GM12878 (cell line): ENCODE results near the gene HSD17B1. TPM values are rescaled to one million over a fixed set of nuclear protein-coding genes. Genes with fewer than 3 reads are reported as not detected.

ENCODE experiments used
- ATF3 ChIP-seq: IDR thresholded peaks from 2 replicates; pipeline ENCODE4 v1.6.1; 2011; ENCODE audit warnings: low read depth, mild to moderate bottlenecking, low read length, moderate library complexity, borderline replicate concordance; ENCODE audit errors: extremely low read depth
- CEBPB ChIP-seq, 2 experiments: fragments of 150-350 bp in 1 of 2; IDR thresholded peaks; 2 replicates each; pipeline ENCODE4 v1.6.1; 2012 to 2014; ENCODE audit warnings: low read depth in 2 of 2, low read length in 2 of 2, borderline replicate concordance in 1 of 2, inconsistent platforms in 1 of 2
- CHD1 ChIP-seq: IDR thresholded peaks from 2 replicates; pipeline ENCODE4 v1.6.1; 2012; ENCODE audit warnings: low read depth, low read length, improper control_type of control experiment
- ESRRA ChIP-seq: IDR thresholded peaks from 2 replicates; pipeline ENCODE4 v1.6.1; 2012; ENCODE audit warnings: mild to moderate bottlenecking, low read length, improper control_type of control experiment
- EZH2 ChIP-seq: IDR thresholded peaks from 2 replicates; pipeline ENCODE4 v1.6.1; 2012; ENCODE audit warnings: low read depth, mild to moderate bottlenecking, control low read depth, inconsistent platforms, low read length, borderline replicate concordance; ENCODE audit not compliant: control insufficient read depth
- IKZF1 ChIP-seq: fragments of 450-650 bp; conservative IDR thresholded peaks from 2 replicates; pipeline ENCODE4 v1.6.1; 2017; ENCODE audit warnings: antibody characterized with exemption, mild to moderate bottlenecking
- MEF2A ChIP-seq: IDR thresholded peaks from 2 replicates; pipeline ENCODE4 v1.6.1; 2011; ENCODE audit warnings: low read depth, mild to moderate bottlenecking, low read length, moderate library complexity; ENCODE audit not compliant: insufficient read depth
- MTA2 ChIP-seq: fragments of 450-650 bp; IDR thresholded peaks from 2 replicates; pipeline ENCODE4 v1.6.1; 2016; ENCODE audit warnings: low read depth, mild to moderate bottlenecking, moderate library complexity
- NKRF ChIP-seq: fragments of 450-650 bp; conservative IDR thresholded peaks from 2 replicates; pipeline ENCODE4 v1.6.1; 2017; ENCODE audit warnings: mild to moderate bottlenecking, moderate library complexity
- NR2C2 ChIP-seq: IDR thresholded peaks from 2 replicates; pipeline ENCODE4 v1.6.1; 2011; ENCODE audit warnings: borderline replicate concordance, low read depth; ENCODE audit not compliant: control insufficient read depth, insufficient read length
- PAX5 ChIP-seq: IDR thresholded peaks from 2 replicates; pipeline ENCODE4 v1.6.1; 2011; ENCODE audit warnings: low read depth, low read length, borderline replicate concordance
- PML ChIP-seq: IDR thresholded peaks from 2 replicates; pipeline ENCODE4 v1.6.1; 2012; ENCODE audit warnings: low read length, inconsistent platforms
- POLR2A ChIP-seq: IDR thresholded peaks from 2 replicates; pipeline ENCODE4 v1.6.1; 2011; ENCODE audit warnings: low read depth, mild to moderate bottlenecking, low read length
- REST ChIP-seq: IDR thresholded peaks from 2 replicates; pipeline ENCODE4 v1.6.1; 2012; ENCODE audit warnings: mild to moderate bottlenecking, low read depth, low read length
- SUPT20H ChIP-seq: IDR thresholded peaks from 2 replicates; pipeline ENCODE4 v1.6.1; 2011; ENCODE audit warnings: low read depth, mild to moderate bottlenecking, low read length, moderate library complexity, borderline replicate concordance; ENCODE audit not compliant: control insufficient read depth
- TAF1 ChIP-seq: IDR thresholded peaks from 2 replicates; pipeline ENCODE4 v1.6.1; 2011; ENCODE audit warnings: mild to moderate bottlenecking, low read depth, low read length, borderline replicate concordance
- ZBED1 ChIP-seq: IDR thresholded peaks from 2 replicates; pipeline ENCODE4 v1.6.1; 2016; ENCODE audit warnings: borderline replicate concordance
- ZBTB40 ChIP-seq: fragments of 450-650 bp; IDR thresholded peaks from 2 replicates; pipeline ENCODE4 v1.6.1; 2016; ENCODE audit warnings: mild to moderate bottlenecking, moderate library complexity, borderline replicate concordance
- ZNF274 ChIP-seq: IDR thresholded peaks from one replicate; pipeline ENCODE4 v1.8.0; 2011; ENCODE audit not compliant: insufficient read length, insufficient read depth
- ZSCAN29 ChIP-seq: fragments of 450-650 bp; IDR thresholded peaks from 2 replicates; pipeline ENCODE4 v1.6.1; 2017; ENCODE audit warnings: mild to moderate bottlenecking, moderate library complexity
- polyA plus RNA-seq, 11 experiments: library from polyadenylated mRNA; depleted of rRNA in 4 of 11; unstranded in 6 of 11; stranded (reverse) in 5 of 11; fragments of >200 nt; fragmentation: Nextera tagmentation in 4 of 11; fragmentation: Illumina TruSeq in 1 of 11; extraction: Ambion mirVana in 4 of 11; extraction: Trizol in 1 of 11; gene quantifications; 1 replicate in 1 of 11; 2 replicates in 10 of 11; pipeline versions ENCODE4 v1.2.1 to v1.2.3, GENCODE V29; 2011 to 2016; ENCODE audit warnings: inconsistent platforms in 2 of 11, missing spikeins in 2 of 11, low read depth in 1 of 11
- total RNA-seq, 4 experiments: library from RNA; depleted of rRNA in 3 of 4; stranded (reverse); fragments of >200 nt in 3 of 4; fragmentation: Illumina TruSeq in 1 of 4; extraction: Trizol in 1 of 4; gene quantifications; 2 replicates each; pipeline versions ENCODE4 v1.2.1 to v1.2.3, GENCODE V29; 2013 to 2021

HSD17B1 gene
- total and polyA plus RNA-seq, 10 of the 15 experiments (the other 5 are each of a cell fraction or from before 2014, with no cell fraction given) = 0.15 to 1.1 (median 0.42) TPM

GRCh38 chr17:42578282-42578869, 25.7 kb downstream of the HSD17B1 start (continued):
- TF ChIP-seq ZBTB40 (no peak), EZH2 (no peak), TAF1 (0 out of 2 replicates have a peak, but pooled peaks have one; percentile 4), NKRF (0 out of 2 replicates have a peak, but pooled peaks have one; percentile 39), PML (no peak; the same call in 1 of the 2 replicates), MTA2 (peak; percentile 80), REST (no peak), ZNF274 (no peak), CHD1 (no peak), NR2C2 (no peak), PAX5 (peak; percentile 53; the same call in 1 of the 2 replicates), SUPT20H (no peak), ESRRA (0 out of 2 replicates have a peak, but pooled peaks have one; percentile 8), ZSCAN29 (no peak), MEF2A (peak; percentile 92), ATF3 (no peak), POLR2A (no peak), ZBED1 (no peak; the same call in 1 of the 2 replicates), CEBPB (IDR thresholded peaks at IDR 0.05; ENCODE audit: borderline replicate concordance in 1 of 2, low read depth in 2 of 2, low read length in 2 of 2) (no peak), IKZF1 (peak; percentile 97)
